Astrocyte (in vitro differentiated cells and primary cell): ENCODE results near the gene KANK4. TPM values are rescaled to one million over a fixed set of nuclear protein-coding genes. Genes with fewer than 3 reads are reported as not detected.

Experiments used
- DNase-seq: peaks from one replicate; pipeline ENCODE4 v3.0.0-alpha.2; 2010; ENCODE audit warnings: low read depth
- FAIRE-seq: peaks from 2 replicates; lab custom pipeline; 2011; peaks lifted over from hg19 to GRCh38; lab: Jason Lieb, UNC
- H2AFZ ChIP-seq: 2 replicates; pipeline ENCODE4 v1.6.0; 2012; ENCODE audit warnings: low read depth, low read length, inconsistent platforms
- H3K27ac ChIP-seq: 2 replicates; pipeline ENCODE4 v1.5.1; 2011; ENCODE audit warnings: low read depth, low read length, inconsistent platforms
- H3K27me3 ChIP-seq: 2 replicates; pipeline ENCODE4 v1.6.0; 2011; ENCODE audit warnings: low read length, inconsistent platforms; ENCODE audit not compliant: insufficient read depth
- H3K36me3 ChIP-seq: 2 replicates; pipeline ENCODE4 v1.5.1; 2011; ENCODE audit warnings: low read length, inconsistent platforms; ENCODE audit not compliant: insufficient read depth
- H3K4me1 ChIP-seq: 2 replicates; pipeline ENCODE4 v1.5.1; 2011; ENCODE audit warnings: low read length, inconsistent platforms; ENCODE audit not compliant: insufficient read depth
- H3K4me2 ChIP-seq: 2 replicates; pipeline ENCODE4 v1.6.0; 2012; ENCODE audit warnings: low read length, inconsistent platforms
- H3K4me3 ChIP-seq: 2 replicates; pipeline ENCODE4 v1.5.1; 2011; ENCODE audit warnings: low read depth, mild to moderate bottlenecking, low read length, inconsistent platforms; ENCODE audit not compliant: insufficient read depth
- H3K79me2 ChIP-seq: 2 replicates; pipeline ENCODE4 v1.6.0; 2012; ENCODE audit warnings: mild to moderate bottlenecking, low read length, inconsistent platforms; ENCODE audit not compliant: insufficient read depth
- H3K9ac ChIP-seq: 2 replicates; pipeline ENCODE4 v1.6.0; 2012; ENCODE audit warnings: mild to moderate bottlenecking, low read length, inconsistent platforms
- H3K9me3 ChIP-seq: 2 replicates; pipeline ENCODE4 v1.5.1; 2012; ENCODE audit warnings: low read depth, mild to moderate bottlenecking, low read length, inconsistent platforms; ENCODE audit not compliant: insufficient read depth
- H4K20me1 ChIP-seq: 2 replicates; pipeline ENCODE4 v1.6.0; 2012; ENCODE audit warnings: low read length, inconsistent platforms; ENCODE audit not compliant: insufficient read depth
- H3K27ac Mint-ChIP-seq: one replicate; pipeline ENCODE4 v1.8.0; 2021; ENCODE audit warnings: mild to moderate bottlenecking, mixed read lengths; ENCODE audit not compliant: unreplicated experiment
- H3K27me3 Mint-ChIP-seq: one replicate; pipeline ENCODE4 v1.8.0; 2021; ENCODE audit warnings: low read depth, mixed read lengths; ENCODE audit not compliant: unreplicated experiment
- H3K36me3 Mint-ChIP-seq: one replicate; pipeline ENCODE4 v1.8.0; 2021; ENCODE audit warnings: low read depth, mixed read lengths; ENCODE audit not compliant: unreplicated experiment
- H3K4me1 Mint-ChIP-seq: one replicate; pipeline ENCODE4 v1.8.0; 2021; ENCODE audit warnings: low read depth, mixed read lengths; ENCODE audit not compliant: unreplicated experiment
- H3K4me3 Mint-ChIP-seq: one replicate; pipeline ENCODE4 v1.8.0; 2021; ENCODE audit warnings: mild to moderate bottlenecking, moderate library complexity, mixed read lengths; ENCODE audit not compliant: unreplicated experiment
- H3K9me3 Mint-ChIP-seq: one replicate; pipeline ENCODE4 v1.8.0; 2021; ENCODE audit warnings: mild to moderate bottlenecking, mixed read lengths; ENCODE audit not compliant: unreplicated experiment
- EZH2 ChIP-seq: IDR thresholded peaks from 2 replicates; pipeline ENCODE4 v1.6.1; 2012; ENCODE audit warnings: mild to moderate bottlenecking, low read length, inconsistent platforms; ENCODE audit not compliant: insufficient read depth
- total RNA-seq: library from RNA; stranded (reverse); gene quantifications from 2 replicates; pipeline ENCODE4 v1.2.1, GENCODE V29; 2021
- TF ChIP-seq, protein P1 (sequence below): IDR thresholded peaks from 2 replicates; pipeline ENCODE4 v1.5.1; 2011; ENCODE audit warnings: low read depth, mild to moderate bottlenecking, inconsistent platforms, low read length, moderate library complexity; ENCODE audit not compliant: insufficient read depth

Gene KANK4
- total RNA-seq, 1 donor from 2014 or later = 8.5 TPM

DNA sequence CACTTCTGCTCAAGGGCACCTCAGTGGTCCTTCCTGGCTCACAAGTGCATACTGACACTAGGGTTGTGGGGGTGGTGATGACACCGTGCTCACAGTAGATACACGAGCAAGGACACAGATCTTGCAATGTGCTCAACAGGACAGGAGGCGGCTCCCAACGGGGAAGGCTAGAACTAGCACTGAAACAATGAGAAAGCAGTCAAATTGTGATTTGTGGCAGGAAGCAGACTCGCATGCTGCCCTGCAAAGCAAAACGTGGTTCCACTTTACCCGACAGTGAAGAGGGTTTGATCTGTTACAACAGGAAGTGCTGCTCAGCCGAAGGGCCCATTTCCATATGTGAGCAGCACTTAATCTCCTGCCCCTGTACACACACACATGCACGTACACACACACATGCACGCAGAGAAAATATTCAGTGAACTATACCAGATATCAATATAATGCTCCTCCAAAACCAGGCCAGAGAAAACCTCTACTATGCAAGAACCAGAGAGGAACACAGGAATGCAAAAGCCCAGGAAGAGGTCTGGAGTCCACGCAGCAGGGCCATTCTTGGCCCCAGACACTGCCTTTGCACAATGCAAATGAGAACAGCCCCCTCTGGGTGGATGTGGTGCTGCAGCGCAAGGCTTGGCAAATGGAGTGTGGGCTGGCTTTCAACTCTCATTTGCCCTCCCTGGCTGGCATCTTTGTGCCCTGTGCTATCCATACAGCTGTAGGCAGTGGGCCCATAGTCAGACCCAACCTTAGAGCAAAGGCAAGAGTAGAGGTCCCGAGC, 47.1 kb downstream of the KANK4 start:
- no peaks in the 10 kb centered on the region for H4K20me1 ChIP-seq
- FAIRE-seq (no peak), DNase-seq (no peak)
- H3K4me1 ChIP-seq = no peaks in the 10 kb centered on the region
- Mint-ChIP-seq H3K4me1 (peaks cover 3% of the 10 kb centered on the region), H3K36me3 (peaks cover 25% of the 10 kb centered on the region), H3K4me3 (no peak overlapping the region), H3K9me3 (no peaks in the 10 kb centered on the region), H3K27me3 (no peaks in the 10 kb centered on the region), H3K27ac (no peak overlapping the region)
- peak overlapping the region; percentile 1 for H2AFZ ChIP-seq
- peaks cover 3% of the 10 kb centered on the region for H3K9me3 ChIP-seq
- H3K79me2 ChIP-seq = no peaks in the 10 kb centered on the region
- no peak overlapping the region for H3K4me3 ChIP-seq
- no peaks in the 10 kb centered on the region for H3K36me3 ChIP-seq
- H3K4me2 ChIP-seq = no peak overlapping the region
- TF ChIP-seq, protein P1, sequence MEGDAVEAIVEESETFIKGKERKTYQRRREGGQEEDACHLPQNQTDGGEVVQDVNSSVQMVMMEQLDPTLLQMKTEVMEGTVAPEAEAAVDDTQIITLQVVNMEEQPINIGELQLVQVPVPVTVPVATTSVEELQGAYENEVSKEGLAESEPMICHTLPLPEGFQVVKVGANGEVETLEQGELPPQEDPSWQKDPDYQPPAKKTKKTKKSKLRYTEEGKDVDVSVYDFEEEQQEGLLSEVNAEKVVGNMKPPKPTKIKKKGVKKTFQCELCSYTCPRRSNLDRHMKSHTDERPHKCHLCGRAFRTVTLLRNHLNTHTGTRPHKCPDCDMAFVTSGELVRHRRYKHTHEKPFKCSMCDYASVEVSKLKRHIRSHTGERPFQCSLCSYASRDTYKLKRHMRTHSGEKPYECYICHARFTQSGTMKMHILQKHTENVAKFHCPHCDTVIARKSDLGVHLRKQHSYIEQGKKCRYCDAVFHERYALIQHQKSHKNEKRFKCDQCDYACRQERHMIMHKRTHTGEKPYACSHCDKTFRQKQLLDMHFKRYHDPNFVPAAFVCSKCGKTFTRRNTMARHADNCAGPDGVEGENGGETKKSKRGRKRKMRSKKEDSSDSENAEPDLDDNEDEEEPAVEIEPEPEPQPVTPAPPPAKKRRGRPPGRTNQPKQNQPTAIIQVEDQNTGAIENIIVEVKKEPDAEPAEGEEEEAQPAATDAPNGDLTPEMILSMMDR = no peak
- no peak for TF ChIP-seq EZH2
- no peak overlapping the region for H3K9ac ChIP-seq
- peaks cover 6% of the 10 kb centered on the region for H3K27me3 ChIP-seq
- no peak overlapping the region for H3K27ac ChIP-seq

DNA sequence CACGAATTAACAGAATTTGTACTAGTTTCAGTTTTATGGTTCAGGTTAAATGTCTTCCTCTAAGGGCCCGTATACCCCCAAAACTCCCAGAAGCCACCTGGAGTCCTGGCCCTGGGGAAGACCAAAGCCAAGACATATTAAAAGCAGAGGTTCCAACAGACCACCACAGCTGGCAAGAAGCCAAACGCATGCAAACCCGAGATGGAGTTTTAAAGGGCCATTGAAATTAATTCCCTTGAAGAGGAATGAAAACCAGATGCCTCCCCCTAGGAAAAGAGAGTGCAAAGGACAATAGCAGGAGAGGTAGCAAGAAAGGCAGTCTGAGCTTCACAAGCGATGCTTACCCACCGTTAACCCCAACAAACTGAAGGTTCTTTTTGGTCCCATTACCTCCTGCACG, 48.1 kb downstream of the KANK4 start:
- TF ChIP-seq, protein P1 = no peak
- TF ChIP-seq EZH2 = no peak
- no peaks in the 10 kb centered on the region for H3K36me3 ChIP-seq
- no peaks in the 10 kb centered on the region for H3K4me1 ChIP-seq
- H3K4me2 ChIP-seq = no peak overlapping the region
- no peaks in the 10 kb centered on the region for H4K20me1 ChIP-seq
- H3K27ac Mint-ChIP-seq = no peak overlapping the region
- H3K79me2 ChIP-seq = no peaks in the 10 kb centered on the region
- H3K4me3 Mint-ChIP-seq = no peak overlapping the region
- H3K27me3 Mint-ChIP-seq = no peaks in the 10 kb centered on the region
- DNase-seq = no peak
- peaks cover 3% of the 10 kb centered on the region for H3K4me1 Mint-ChIP-seq
- H3K36me3 Mint-ChIP-seq = peaks cover 22% of the 10 kb centered on the region
- no peak for FAIRE-seq
- peaks cover 3% of the 10 kb centered on the region for H3K9me3 ChIP-seq
- H3K9me3 Mint-ChIP-seq = peaks cover 3% of the 10 kb centered on the region
- H3K4me3 ChIP-seq = no peak overlapping the region
- H3K27me3 ChIP-seq = peaks cover 6% of the 10 kb centered on the region
- H3K27ac ChIP-seq = no peak overlapping the region
- H3K9ac ChIP-seq = no peak overlapping the region
- no peak overlapping the region for H2AFZ ChIP-seq
